ENCODE results near the gene FLNB.

DNA sequence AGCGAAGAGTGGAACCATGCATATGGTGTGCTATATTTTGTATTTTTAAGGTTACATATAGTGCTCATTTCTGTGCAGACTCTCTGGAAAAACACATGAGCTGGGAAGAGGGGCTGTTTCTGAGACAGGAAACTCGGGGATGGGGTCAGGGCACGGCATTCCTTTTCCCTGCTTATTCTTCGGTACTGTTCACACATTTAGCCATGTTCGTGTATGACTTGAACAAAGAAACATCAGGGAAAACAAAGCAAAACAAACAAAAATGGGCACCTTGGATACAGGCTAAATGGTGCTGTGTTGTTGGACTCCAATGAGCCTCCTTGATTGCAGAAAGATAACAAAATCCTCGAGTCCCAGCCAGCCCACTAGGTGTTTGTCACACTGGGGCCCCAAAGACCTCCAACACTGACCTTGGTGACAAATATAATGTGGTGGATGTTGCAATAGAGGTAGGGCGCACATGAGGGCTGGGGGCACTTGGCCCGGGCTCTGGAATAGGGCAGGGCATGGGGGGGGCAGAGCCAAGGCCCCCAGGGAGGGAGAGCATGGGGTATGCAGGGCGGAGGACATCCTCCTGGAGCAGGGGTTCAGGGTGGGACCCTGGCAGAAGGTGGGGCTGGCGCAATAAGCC, 183.3 kb downstream of the FLNB start:
- TF ChIP-seq, protein P1, sequence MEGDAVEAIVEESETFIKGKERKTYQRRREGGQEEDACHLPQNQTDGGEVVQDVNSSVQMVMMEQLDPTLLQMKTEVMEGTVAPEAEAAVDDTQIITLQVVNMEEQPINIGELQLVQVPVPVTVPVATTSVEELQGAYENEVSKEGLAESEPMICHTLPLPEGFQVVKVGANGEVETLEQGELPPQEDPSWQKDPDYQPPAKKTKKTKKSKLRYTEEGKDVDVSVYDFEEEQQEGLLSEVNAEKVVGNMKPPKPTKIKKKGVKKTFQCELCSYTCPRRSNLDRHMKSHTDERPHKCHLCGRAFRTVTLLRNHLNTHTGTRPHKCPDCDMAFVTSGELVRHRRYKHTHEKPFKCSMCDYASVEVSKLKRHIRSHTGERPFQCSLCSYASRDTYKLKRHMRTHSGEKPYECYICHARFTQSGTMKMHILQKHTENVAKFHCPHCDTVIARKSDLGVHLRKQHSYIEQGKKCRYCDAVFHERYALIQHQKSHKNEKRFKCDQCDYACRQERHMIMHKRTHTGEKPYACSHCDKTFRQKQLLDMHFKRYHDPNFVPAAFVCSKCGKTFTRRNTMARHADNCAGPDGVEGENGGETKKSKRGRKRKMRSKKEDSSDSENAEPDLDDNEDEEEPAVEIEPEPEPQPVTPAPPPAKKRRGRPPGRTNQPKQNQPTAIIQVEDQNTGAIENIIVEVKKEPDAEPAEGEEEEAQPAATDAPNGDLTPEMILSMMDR (conservative IDR thresholded peaks at IDR 0.05; ENCODE audit: low read length), result no peak
- no peak for TF ChIP-seq EZH2phosphoT487 (IDR thresholded peaks at IDR 0.05; ENCODE audit: borderline replicate concordance)

Measured in Loucy (cell line).